ENCODE data around the gene GAK. TPM values are rescaled to one million over a fixed set of nuclear protein-coding genes. Genes with fewer than 3 reads are reported as not detected.

Gene GAK
- total RNA-seq, 1 experiment from 2014 or later: 117 TPM

DNA sequence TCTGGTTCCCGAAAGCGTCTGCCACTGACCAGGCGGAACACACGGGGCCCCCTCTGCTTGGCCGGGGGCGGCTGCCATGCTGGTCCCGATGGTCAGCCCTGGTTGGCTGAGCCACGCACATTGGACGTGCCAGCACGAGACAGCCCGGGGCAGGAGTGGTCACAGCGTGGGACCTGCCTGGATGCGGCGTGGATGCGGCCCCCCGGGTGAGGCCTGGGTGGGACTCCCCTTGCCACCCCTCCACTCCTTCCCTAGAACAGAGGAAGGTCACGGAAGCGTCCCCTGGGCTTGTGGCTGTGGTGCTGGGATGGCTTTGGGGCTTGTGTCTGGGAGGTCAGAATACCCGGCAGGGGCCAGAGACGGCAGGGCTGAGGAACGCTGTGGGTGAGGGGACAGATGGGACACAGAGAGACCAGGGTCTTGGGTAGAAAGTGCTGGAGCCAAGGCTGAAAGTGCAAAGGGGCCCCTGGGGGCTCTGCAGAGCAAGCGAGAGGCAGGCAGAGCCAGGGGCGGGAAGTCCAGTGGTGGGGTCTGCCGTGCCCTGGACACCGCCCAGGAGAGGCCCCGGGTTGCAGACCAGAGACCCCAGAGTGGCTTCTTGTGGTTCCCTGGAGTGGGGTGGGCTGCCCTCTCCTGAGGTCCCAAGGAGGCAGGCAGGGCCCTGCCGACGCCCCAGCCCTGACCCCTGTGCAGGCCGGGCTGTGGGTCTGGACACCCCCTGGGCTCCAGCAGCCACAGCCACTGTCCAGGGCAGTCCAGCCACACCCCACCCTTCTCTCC lies 97.6 kb downstream of the GAK start:
- POLR2A ChIA-PET (ENCODE audit: unreplicated experiment): no interaction called here
- CTCF ChIA-PET: no interaction called here
- intact Hi-C loops (cut with micrococcal nuclease): no loop called here

DNA sequence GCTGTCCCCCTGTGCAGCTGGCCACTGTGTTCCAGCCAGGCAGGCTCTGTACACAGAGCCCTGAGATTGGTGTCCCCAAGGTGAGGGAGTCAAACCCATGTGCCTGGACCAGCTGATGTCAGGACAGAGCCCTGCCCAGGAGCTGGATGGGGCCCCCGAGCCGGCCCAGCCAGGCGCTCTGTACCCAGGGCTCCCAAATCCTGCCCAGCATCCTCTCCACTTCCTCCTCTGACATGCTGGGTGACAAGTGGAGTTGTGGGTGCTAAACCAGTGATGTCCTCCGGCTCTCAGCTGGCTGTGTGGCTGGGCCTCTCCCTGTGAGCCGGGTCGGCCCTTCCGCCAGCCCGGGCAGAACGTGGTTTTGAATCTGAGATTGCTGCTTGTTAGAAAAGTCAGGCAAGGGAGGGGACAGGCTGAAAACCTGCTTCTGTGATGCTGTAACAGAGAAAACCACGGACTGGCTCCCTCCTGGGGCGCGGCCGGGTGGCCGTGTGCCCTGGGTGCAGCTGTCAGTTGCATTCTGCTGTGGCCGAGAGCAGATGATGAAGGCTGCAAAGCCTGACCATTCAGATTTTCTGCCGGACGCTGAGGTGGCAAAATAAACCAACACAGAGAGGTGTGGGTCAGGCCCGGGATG lies 98.3 kb downstream of the GAK start:
- H3K9ac ChIP-seq (ENCODE audit: low read length): no peak overlapping the region
- H3K4me1 ChIP-seq (ENCODE audit: insufficient read depth, low read length): no peaks in the 10 kb centered on the region
- H3K9me3 ChIP-seq (ENCODE audit: low read length): peaks cover 6% of the 10 kb centered on the region; the same call in 1 of the 2 replicates
- H3K4me2 ChIP-seq (ENCODE audit: low read length): no peak overlapping the region
- intact Hi-C loops (cut with micrococcal nuclease): no loop called here
- H3K79me2 ChIP-seq (ENCODE audit: low read length): no peaks in the 10 kb centered on the region
- H3K27me3 ChIP-seq (ENCODE audit: low read length): no peaks in the 10 kb centered on the region
- no TSS peak for BruUV-seq (replicated peaks)
- ATAC-seq (no peak), DNase-seq (no peak)
- TF ChIP-seq EZH2 (IDR thresholded peaks at IDR 0.05; ENCODE audit: low read length, unreplicated experiment) (no peak), EZH2phosphoT487 (IDR thresholded peaks at IDR 0.05; ENCODE audit: borderline replicate concordance, low read length) (no peak)
- TF ChIP-seq, protein P1, sequence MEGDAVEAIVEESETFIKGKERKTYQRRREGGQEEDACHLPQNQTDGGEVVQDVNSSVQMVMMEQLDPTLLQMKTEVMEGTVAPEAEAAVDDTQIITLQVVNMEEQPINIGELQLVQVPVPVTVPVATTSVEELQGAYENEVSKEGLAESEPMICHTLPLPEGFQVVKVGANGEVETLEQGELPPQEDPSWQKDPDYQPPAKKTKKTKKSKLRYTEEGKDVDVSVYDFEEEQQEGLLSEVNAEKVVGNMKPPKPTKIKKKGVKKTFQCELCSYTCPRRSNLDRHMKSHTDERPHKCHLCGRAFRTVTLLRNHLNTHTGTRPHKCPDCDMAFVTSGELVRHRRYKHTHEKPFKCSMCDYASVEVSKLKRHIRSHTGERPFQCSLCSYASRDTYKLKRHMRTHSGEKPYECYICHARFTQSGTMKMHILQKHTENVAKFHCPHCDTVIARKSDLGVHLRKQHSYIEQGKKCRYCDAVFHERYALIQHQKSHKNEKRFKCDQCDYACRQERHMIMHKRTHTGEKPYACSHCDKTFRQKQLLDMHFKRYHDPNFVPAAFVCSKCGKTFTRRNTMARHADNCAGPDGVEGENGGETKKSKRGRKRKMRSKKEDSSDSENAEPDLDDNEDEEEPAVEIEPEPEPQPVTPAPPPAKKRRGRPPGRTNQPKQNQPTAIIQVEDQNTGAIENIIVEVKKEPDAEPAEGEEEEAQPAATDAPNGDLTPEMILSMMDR (conservative IDR thresholded peaks at IDR 0.05; ENCODE audit: low read depth, low read length): no peak
- H3K36me3 ChIP-seq (ENCODE audit: low read depth, low read length): no peaks in the 10 kb centered on the region
- H3K27ac ChIP-seq (ENCODE audit: low read length): no peak overlapping the region
- H2AFZ ChIP-seq (ENCODE audit: low read length): no peak overlapping the region
- ChIA-PET POLR2A (ENCODE audit: unreplicated experiment) (no interaction called here), CTCF (no interaction called here)
- no peaks in the 10 kb centered on the region for H3K9me2 ChIP-seq (replicated peaks; ENCODE audit: low read length)
- H4K20me1 ChIP-seq (ENCODE audit: low read length): no peaks in the 10 kb centered on the region
- no peaks in the 10 kb centered on the region for H3F3A ChIP-seq (ENCODE audit: low read length, unreplicated experiment)
- H3K4me3 ChIP-seq (ENCODE audit: low read length): no peak overlapping the region

More for the DNA sequence above, 97.6 kb downstream of the GAK start:
- Histone ChIP-seq H3K9me2 (replicated peaks; ENCODE audit: low read length) (no peaks in the 10 kb centered on the region), H3K4me1 (ENCODE audit: insufficient read depth, low read length) (no peaks in the 10 kb centered on the region), H3K27me3 (ENCODE audit: low read length) (no peaks in the 10 kb centered on the region), H3K4me3 (ENCODE audit: low read length) (no peak overlapping the region), H4K20me1 (ENCODE audit: low read length) (no peaks in the 10 kb centered on the region), H3K36me3 (ENCODE audit: low read depth, low read length) (no peaks in the 10 kb centered on the region), H3K4me2 (ENCODE audit: low read length) (no peak overlapping the region), H3K27ac (ENCODE audit: low read length) (no peak overlapping the region), H3F3A (ENCODE audit: low read length, unreplicated experiment) (no peaks in the 10 kb centered on the region), H3K9me3 (ENCODE audit: low read length) (peaks cover 6% of the 10 kb centered on the region; the same call in 1 of the 2 replicates), H2AFZ (ENCODE audit: low read length) (no peak overlapping the region), H3K9ac (ENCODE audit: low read length) (no peak overlapping the region), H3K79me2 (ENCODE audit: low read length) (no peaks in the 10 kb centered on the region)
- DNase-seq (no peak), ATAC-seq (no peak)
- no TSS peak for BruUV-seq (replicated peaks)
- TF ChIP-seq EZH2phosphoT487 (IDR thresholded peaks at IDR 0.05; ENCODE audit: borderline replicate concordance, low read length) (no peak), EZH2 (IDR thresholded peaks at IDR 0.05; ENCODE audit: low read length, unreplicated experiment) (no peak)
- TF ChIP-seq, protein P1 (conservative IDR thresholded peaks at IDR 0.05; ENCODE audit: low read depth, low read length): no peak

DNA sequence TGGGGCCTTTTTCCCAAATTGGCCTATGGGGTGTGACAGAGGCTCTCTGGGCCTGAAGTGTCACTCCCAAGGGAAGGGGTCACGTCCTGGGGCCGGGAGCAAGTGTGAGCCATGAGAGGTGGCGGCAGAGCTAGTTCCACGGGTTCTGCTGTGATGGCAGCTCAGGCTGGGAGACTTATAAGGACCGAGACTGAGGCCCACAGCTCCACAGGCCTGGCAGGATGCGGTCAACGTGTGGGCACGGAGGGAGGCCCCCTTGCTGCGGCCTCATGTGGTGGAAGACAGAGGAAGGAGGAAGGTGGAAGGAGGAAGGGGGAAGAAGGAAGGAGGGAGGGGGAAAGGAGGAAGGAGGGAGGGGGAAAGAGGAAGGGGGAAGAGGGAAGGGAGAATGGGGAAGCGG lies 99.0 kb downstream of the GAK start:
- Histone ChIP-seq H3K36me3 (ENCODE audit: low read depth, low read length) (no peaks in the 10 kb centered on the region), H3K27ac (ENCODE audit: low read length) (no peak overlapping the region), H3K9me3 (ENCODE audit: low read length) (peaks cover 6% of the 10 kb centered on the region; the same call in 1 of the 2 replicates), H3K9me2 (replicated peaks; ENCODE audit: low read length) (no peaks in the 10 kb centered on the region), H3K79me2 (ENCODE audit: low read length) (no peaks in the 10 kb centered on the region), H3K9ac (ENCODE audit: low read length) (no peak overlapping the region), H3K4me1 (ENCODE audit: insufficient read depth, low read length) (no peaks in the 10 kb centered on the region), H3K4me2 (ENCODE audit: low read length) (no peak overlapping the region), H3K4me3 (ENCODE audit: low read length) (no peak overlapping the region), H3F3A (ENCODE audit: low read length, unreplicated experiment) (no peaks in the 10 kb centered on the region), H2AFZ (ENCODE audit: low read length) (no peak overlapping the region), H3K27me3 (ENCODE audit: low read length) (no peaks in the 10 kb centered on the region), H4K20me1 (ENCODE audit: low read length) (no peaks in the 10 kb centered on the region)
- no TSS peak for BruUV-seq (replicated peaks)
- intact Hi-C loops (cut with micrococcal nuclease): no loop called here
- DNase-seq: no peak
- ChIA-PET POLR2A (ENCODE audit: unreplicated experiment) (no interaction called here), CTCF (no interaction called here)
- no peak for TF ChIP-seq EZH2phosphoT487 (IDR thresholded peaks at IDR 0.05; ENCODE audit: borderline replicate concordance, low read length)
- TF ChIP-seq, protein P1 (conservative IDR thresholded peaks at IDR 0.05; ENCODE audit: low read depth, low read length): no peak
- no peak for TF ChIP-seq EZH2 (IDR thresholded peaks at IDR 0.05; ENCODE audit: low read length, unreplicated experiment)
- no peak for ATAC-seq
